HG03575 (cell line): Measurements from ENCODE around the gene DOK7.

Experiments used
- ATAC-seq: cut with Tn5 transposase; IDR thresholded peaks from one replicate; pipeline ENCODE4 v1.9.1; 2021; ENCODE audit not compliant: unreplicated experiment, insufficient number of reproducible peaks, low FRiP score; ENCODE audit errors: extremely low read depth

The DOK7 gene

GRCh38 chr4:3514221-3514780, 51.2 kb downstream of the DOK7 start:
- no peak for ATAC-seq

- ATAC-seq: no peak
Observed at GRCh38 chr4:3514806-3515501, 51.8 kb downstream of the DOK7 start.

GRCh38 chr4:3515646-3516045, 52.5 kb downstream of the DOK7 start:
- no peak for ATAC-seq

- ATAC-seq: no peak
Observed at GRCh38 chr4:3516061-3516835, 53.1 kb downstream of the DOK7 start.

GRCh38 chr4:3516836-3517730, 54.0 kb downstream of the DOK7 start:
- no peak for ATAC-seq

- no peak for ATAC-seq
Observed at GRCh38 chr4:3517731-3518510, 54.8 kb downstream of the DOK7 start.

GRCh38 chr4:3518511-3518880, 55.4 kb downstream of the DOK7 start:
- ATAC-seq: no peak

GRCh38 chr4:3518941-3519340, 55.8 kb downstream of the DOK7 start:
- ATAC-seq: no peak

GRCh38 chr4:3519468-3520264, 56.6 kb downstream of the DOK7 start:
- ATAC-seq: no peak

- no peak for ATAC-seq
Observed at GRCh38 chr4:3520276-3520675, 57.2 kb downstream of the DOK7 start.

- no peak for ATAC-seq
Observed at GRCh38 chr4:3520796-3521600, 57.9 kb downstream of the DOK7 start.

- no peak for ATAC-seq
Observed at GRCh38 chr4:3521621-3522325, 58.7 kb downstream of the DOK7 start.

GRCh38 chr4:3522326-3522640, 59.2 kb downstream of the DOK7 start:
- ATAC-seq: no peak

GRCh38 chr4:3522651-3523050, 59.5 kb downstream of the DOK7 start:
- no peak for ATAC-seq

- no peak for ATAC-seq
Observed at GRCh38 chr4:3523146-3523627, 60.1 kb downstream of the DOK7 start.

- ATAC-seq: no peak
Observed at GRCh38 chr4:3523628-3524221, 60.6 kb downstream of the DOK7 start.
